Measurements from ENCODE around the gene POC1B. TPM values are rescaled to one million over a fixed set of nuclear protein-coding genes. Genes with fewer than 3 reads are reported as not detected.

Gene POC1B
- total RNA-seq, 2 experiments from 2014 or later, result 47.7 to 49.4 TPM

DNA sequence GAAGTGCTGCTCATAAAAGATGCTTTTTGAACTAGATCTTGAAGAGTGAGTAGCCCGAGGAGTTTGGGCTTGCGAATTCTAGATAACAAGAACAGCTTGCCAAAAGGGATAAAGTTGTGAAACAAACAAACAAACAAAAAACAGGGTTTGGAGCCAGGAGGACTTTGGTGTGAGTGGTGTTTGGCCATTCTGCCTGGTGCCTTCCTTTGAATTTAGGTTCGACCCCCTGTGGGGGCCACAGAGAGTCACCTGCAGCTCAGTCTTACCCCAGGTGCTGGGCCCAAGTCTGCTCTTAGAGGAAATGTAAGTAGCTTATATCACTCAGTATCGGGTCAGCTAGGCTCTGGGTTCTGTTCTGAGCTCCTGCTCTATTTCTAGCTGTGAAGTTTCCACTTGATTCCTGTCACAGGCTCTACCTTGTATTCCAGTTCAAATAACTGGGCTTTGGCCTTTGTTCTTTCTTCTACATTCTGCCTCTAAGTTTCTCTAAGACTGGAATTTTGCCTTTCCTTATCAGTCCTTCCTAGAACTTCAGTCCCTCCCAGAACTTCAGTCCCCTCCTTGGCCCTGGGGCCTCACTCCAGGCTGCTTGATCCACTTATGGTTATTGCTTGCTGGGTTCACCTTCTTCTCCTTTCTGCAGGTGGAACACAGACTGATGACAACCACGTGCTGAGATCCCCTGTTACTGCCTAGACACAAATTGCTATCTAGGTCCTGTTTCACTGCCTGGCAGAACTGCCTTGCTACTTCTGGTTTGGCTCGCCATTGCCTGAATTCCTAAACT is 153.1 kb downstream of the POC1B start:
- ChIA-PET POLR2A (interaction anchor here (1.2 kb wide), 1 partner anchor 27 kb away, joined by 4 read pairs; no protein-coding TSS in a partner anchor), CTCF (no interaction called here)
- no peak overlapping the region for H3K4me3 Mint-ChIP-seq
- H3K9me3 Mint-ChIP-seq (ENCODE audit: insufficient read depth), result no peaks in the 10 kb centered on the region
- no peaks in the 10 kb centered on the region for H3K27me3 Mint-ChIP-seq (ENCODE audit: low read depth)
- peaks cover 52% of the 10 kb centered on the region for H3K4me1 Mint-ChIP-seq (ENCODE audit: low read depth)
- ATAC-seq (no peak), DNase-seq (no peak)
- no peak overlapping the region for H3K27ac Mint-ChIP-seq
- H3K36me3 Mint-ChIP-seq (ENCODE audit: low read depth), result peaks cover 5% of the 10 kb centered on the region

DNA sequence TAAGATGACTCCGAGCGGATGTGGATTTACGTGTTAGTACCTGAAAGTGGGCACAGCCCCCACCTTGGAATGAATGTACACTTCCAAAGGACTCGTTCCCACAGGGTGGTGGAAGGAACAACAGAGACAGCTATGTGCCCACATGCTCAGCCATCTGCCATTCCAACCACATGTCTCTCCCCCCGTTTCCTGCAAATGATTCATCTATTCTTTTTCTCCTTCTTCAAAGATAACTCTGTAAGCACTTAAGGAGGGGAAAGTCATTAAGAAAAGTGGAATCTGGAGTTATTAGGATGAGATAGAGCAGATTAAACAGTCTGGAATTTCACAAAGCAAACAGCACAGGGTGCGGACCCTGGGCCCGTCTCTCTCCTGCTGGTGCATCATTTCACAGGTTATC is 155.0 kb downstream of the POC1B start:
- Mint-ChIP-seq H3K27me3 (ENCODE audit: low read depth) (no peaks in the 10 kb centered on the region), H3K4me1 (ENCODE audit: low read depth) (peaks cover 39% of the 10 kb centered on the region), H3K9me3 (ENCODE audit: insufficient read depth) (no peaks in the 10 kb centered on the region), H3K27ac (no peak overlapping the region), H3K36me3 (ENCODE audit: low read depth) (peaks cover 4% of the 10 kb centered on the region), H3K4me3 (no peak overlapping the region)
- ChIA-PET CTCF (interaction anchor here (1.3 kb wide), 1 partner anchor 90 kb away, joined by 3 read pairs; no protein-coding TSS in a partner anchor), POLR2A (no interaction called here)
- ATAC-seq (no peak), DNase-seq (no peak)

DNA sequence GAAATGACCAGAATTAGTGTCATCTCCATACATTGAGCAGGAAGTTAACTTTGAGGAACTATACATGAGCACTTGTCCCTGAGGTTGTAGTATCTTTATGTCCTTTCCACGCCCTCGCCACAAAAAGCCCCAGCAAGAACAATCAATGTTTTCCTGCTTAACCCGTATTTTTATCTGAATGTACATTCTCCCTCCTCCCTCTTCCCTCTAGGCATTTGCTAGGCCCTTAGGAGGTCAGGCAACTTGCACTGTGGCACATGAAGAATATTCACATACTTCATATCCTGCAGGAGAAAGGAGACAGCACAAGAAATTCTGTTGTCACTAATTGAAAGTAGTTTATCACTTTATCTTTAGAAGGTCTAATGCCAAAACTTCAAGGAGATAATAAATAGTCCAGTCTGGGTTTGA is 155.4 kb downstream of the POC1B start:
- H3K36me3 Mint-ChIP-seq (ENCODE audit: low read depth), result peaks cover 4% of the 10 kb centered on the region
- H3K4me3 Mint-ChIP-seq, result no peak overlapping the region
- no peak overlapping the region for H3K27ac Mint-ChIP-seq
- H3K9me3 Mint-ChIP-seq (ENCODE audit: insufficient read depth), result no peaks in the 10 kb centered on the region
- ChIA-PET POLR2A (no interaction called here), CTCF (no interaction called here)
- DNase-seq, result no peak
- peaks cover 35% of the 10 kb centered on the region for H3K4me1 Mint-ChIP-seq (ENCODE audit: low read depth)
- H3K27me3 Mint-ChIP-seq (ENCODE audit: low read depth), result no peaks in the 10 kb centered on the region
- no peak for ATAC-seq

Other genes with a start within 250 kb of the POC1B start
- gene DUSP6, start 173.5 kb downstream of the POC1B start, total RNA-seq, result 100 to 1,000 TPM; 116 to 119 TPM
- 10 to 100 TPM; 15.4 to 16.6 TPM for gene GALNT4, start 1.3 kb downstream of the POC1B start, total RNA-seq
- gene ATP2B1, start 182.8 kb upstream of the POC1B start, total RNA-seq, result 10 to 100 TPM; 25.3 to 26.5 TPM